ENCODE measurements around the gene NRF1.

The NRF1 gene

GRCh38 chr7:129741743-129742213 is 130.3 kb downstream of the NRF1 start:
- no peak for DNase-seq

DNA sequence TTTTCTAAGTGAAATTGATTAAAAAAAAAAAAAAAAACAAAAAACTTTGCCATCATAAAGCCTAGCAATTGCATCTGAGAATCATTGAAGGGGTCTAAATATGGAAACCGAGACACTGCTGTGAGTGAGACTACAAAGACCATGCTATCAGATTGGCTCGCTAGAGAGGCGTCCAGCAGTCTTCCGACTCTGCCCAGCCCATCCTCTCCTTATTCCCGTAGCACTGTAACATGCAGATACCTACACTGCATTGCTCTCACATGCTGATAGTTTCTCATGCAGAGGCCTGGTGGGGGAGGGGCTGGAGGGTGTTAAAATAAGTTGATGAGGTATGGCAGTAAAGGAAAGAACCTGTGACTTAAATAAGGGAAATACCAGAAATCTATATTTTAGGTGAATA is 130.7 kb downstream of the NRF1 start:
- no peak for DNase-seq

GRCh38 chr7:129746857-129747529 is 135.5 kb downstream of the NRF1 start:
- no peak for DNase-seq

DNA sequence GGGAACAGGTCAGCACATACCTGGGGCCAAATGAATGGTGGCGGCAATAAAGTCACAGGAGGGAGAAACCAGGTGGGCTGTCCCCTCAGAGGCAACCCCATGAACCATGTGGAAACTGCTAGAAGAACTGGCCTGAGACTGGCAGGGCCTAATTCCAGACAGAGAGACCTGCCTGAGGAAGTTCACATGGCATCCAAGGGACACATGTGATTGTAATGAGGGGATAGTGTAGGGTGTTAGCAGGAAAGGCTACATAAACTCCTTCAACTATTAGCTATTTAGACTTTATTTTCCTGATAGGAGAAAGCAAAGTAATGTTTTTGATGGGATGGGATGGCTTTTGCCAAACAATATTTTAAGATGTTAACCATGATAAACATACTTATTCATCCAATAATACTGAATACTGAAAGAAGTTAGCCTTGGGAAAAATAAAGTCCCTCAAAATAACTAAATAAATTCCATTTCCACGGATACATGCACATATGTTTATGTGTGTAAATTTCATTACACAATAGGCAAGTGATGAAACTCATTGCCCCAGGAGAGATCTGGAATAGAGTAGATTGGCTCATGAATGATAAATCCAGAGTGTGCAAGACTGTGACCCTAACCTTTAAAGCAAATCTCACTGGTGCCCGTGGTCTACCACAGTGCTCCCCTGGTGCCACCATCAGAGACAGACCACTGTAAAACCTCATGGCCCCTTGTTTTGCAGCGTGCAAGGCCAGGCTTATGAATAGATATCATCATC is 137.0 kb downstream of the NRF1 start:
- no peak for DNase-seq

- DNase-seq: no peak
Measured at GRCh38 chr7:129750091-129750490, 138.6 kb downstream of the NRF1 start.

- DNase-seq: no peak
Measured at GRCh38 chr7:129750501-129750900, 139.0 kb downstream of the NRF1 start.

DNA sequence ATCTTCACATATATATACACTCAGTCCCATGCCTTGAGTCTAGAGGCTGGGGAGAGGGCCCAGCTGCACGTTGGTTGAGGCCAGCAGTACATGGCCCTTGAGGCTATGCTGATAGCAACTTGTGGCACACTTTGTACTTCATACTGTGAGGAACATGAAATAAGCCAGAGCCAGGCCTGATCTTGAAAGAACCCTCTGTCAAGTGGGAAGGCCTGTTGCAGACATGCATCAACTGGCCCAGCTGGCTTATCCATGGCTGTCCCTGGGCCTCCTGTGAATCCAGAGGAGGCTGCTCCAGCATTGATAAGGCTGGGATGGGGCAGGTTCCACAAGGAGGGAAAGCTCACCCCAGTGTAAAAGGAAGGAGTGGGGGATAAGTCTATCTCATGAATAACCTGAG is 140.4 kb downstream of the NRF1 start:
- no peak for DNase-seq

DNA sequence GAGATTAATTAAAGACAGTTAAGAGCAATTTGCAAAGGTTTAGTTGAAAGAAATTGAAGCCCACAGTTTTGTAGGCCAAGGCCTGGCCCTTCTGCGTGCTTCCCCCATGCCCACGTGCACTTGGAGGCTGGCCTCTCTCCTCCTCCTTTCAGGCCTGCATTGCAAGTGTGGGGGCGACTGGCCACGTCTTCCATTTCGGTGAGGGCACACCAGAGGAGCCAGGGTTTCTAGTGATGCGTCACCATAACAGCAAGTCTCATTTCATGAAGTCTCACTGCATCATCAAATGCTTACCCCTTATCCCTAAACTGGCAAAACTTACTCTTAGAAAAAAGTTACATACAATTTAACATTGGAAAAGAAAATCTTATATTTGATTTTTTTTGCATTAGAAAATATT is 141.2 kb downstream of the NRF1 start:
- no peak for DNase-seq

DNA sequence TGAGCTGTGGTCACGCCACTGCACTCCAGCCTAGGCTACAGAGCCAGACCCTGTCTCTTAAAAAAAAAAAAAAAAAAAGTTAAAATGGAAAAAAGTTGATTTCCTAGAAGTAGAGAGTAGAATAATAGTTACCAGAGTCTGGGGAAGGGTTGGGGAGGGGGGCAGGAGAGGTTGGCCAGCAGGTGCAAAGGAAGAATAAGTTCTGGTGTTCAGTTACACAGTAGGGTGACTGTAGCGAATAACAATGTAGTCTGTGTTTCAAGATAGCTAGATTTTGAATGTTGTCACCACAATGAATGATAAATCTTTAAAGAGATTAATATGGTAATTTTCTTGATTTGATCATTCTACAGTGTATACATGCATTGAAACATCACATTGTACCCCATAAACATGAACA is 142.9 kb downstream of the NRF1 start:
- DNase-seq: no peak

DNA sequence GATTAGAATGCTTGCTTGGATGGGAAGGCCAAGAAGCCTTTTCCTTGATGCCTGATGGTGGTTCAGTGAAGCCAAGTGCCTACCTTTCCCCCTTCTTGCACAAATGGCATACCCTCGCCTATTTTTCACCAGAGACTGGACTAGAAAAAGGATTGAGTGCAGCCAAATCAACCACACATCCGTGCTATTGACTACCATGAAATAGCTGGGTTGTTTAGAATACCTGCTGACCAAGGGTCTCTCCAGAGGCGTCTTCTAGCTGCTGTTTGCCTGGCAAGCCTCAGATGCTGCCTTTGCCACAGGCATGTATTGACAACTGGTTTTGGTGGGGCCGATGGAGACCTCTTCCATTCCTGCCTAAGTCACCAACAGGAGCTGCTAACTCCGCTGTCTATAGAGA is 146.5 kb downstream of the NRF1 start:
- no peak for DNase-seq

GRCh38 chr7:129762387-129762969 is 151.0 kb downstream of the NRF1 start:
- no peak for DNase-seq

DNA sequence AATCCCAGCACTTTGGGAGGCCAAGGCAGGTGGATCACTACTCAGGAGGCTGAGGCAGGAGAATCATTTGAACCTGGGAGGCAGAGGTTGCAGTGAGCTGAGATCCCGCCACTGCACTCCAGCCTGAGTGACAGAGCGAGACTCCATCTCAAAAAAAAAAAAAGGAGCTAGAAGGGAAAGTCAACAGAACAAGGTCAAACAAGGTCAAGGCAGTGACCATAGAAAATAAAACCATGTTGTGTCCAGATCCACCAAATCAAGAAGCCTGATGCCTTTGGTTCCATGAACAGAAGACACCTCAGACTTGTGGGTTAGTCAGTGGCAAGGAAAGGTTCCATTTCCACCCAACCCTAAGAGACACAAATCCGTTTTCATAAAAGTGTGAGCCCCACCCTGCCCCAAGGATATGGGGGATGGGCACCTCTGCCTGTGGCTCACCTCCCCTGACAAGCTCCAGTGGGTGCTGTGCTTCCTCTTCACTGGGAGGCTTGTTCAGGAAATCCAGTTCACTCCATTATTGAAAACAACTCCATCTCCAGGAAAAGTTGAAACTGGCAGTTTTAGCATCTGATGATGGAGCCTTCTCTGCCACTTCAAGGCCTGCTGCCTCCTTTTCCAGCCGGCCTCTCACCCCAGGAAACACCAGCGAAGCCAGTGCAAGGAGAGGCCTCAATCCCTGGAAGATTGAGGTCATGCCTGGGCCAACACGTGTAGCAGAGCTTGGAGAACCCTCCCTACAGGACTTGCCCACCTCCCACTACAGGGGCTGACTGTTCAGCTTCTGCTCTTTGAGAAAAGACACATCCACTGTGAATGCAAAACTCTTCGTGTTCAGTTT is 152.9 kb downstream of the NRF1 start:
- no peak for DNase-seq

GRCh38 chr7:129765352-129765751 is 153.8 kb downstream of the NRF1 start:
- DNase-seq: no peak

DNA sequence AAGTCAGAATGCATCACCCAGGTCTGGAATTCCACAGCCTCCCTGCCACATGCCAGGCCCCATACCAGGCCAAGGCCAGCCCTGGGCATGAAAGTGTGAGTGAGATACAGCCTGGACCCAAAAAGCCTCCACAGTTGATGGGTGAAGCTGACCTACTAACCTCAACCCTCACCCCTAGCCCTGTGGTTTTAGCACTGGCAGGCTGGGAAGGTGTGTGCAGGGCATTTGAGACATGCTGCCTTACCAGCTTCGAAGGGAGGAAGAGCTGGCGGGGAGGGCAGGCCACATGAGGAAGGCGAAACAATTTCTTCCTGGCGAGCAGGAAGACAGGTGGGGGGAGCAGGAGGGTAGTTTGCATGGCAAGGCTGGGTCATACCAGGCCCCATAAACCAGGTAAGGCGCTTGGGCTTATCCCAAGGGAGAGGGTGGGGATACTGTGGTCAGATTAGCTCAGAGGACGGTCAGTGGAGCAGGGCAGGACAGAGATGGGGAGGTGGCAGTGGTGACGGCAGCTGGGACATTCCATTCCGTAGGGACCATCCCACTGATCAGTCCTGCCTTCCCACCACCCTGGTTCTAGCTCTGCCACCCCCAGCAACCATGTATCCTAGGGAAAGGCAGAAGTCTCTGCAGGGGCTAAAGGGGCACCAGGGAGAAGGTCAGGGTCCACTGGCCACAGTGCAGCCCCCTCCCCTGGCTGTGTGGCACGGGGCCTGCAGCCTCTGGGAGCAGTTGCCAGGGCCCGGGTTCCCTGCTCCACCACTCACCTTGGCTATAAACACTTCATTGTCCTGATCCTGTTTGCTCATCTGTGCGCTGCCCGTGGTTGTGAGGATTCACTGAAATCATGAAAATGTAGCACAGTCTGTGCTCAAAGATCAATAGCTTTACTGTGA is 155.8 kb downstream of the NRF1 start:
- DNase-seq: no peak

DNA sequence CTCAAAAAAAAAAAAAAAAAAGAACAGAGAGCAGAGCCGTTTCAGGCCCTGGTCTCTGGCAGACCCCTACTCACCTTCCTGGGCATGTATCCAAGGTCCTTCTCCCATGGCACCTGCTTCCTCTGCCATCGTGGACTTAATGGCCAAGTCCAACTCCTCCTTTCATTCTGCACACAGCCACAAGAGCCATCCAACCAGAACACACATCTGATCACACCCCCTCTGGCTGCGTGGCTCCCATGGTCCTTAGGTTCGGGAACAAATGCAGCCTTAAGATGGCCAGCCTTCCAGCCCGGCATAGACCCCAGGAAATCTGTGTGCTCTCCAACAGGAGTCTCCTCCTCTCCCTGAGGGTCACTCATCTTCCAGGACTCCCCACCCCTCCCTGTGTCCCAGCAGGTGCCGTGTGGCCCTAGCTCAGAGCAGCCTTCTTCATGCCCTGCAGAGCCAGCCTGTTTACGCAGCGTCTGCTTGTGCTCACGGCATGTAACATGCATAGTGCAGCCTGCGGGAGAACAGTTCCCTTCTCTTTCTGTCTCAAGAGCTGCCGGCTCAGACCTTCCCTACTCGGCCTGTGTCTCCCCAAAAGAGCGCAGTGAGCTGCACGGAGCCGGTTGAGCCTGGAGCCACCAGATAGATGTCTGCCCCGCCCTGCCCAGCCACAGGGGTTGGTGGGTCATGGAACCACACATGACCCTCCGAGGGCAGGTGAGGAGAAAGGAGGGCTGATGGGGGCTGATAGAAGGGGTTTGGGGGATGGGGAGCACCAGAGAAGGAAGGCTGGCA is 157.3 kb downstream of the NRF1 start:
- DNase-seq: no peak

GRCh38 chr7:129769400-129769774 is 157.9 kb downstream of the NRF1 start:
- DNase-seq: no peak

- DNase-seq: no peak
Measured at GRCh38 chr7:129769866-129770808, 158.6 kb downstream of the NRF1 start.

DNA sequence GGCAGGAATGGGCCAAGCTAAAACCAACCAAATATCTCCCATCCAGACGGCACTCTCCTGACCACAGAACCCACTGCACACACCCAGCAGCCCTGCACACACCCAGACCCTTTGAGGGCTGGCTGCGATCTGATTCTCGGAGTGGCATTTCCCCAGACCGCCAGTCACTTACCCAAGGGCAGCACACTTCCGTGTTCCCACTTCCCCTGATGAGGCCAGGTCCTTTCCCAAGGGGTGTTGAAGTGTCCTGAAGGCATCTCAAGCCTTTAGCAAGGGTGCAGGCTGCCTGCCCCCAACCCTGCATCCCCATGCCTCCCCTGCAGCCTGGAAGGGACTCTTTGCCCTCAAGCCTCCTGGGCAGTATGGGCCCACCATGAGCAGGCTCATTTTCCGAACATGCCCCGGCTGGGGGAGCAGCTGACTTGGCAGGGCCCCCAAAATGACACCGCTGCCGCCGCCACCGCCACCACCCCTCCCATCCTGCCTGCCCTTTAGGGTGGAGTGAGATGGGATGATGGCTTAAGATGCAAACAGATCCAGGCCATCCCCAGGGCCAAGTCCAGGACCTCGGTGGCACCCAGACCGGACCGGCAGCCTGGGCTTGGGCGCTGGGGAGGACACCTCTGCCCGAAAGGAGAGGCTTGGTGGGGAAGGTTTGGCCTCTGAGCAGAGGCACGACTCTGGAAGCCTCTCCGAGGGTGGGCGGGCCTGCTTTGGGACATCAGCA is 159.8 kb downstream of the NRF1 start:
- DNase-seq: no peak

DNA sequence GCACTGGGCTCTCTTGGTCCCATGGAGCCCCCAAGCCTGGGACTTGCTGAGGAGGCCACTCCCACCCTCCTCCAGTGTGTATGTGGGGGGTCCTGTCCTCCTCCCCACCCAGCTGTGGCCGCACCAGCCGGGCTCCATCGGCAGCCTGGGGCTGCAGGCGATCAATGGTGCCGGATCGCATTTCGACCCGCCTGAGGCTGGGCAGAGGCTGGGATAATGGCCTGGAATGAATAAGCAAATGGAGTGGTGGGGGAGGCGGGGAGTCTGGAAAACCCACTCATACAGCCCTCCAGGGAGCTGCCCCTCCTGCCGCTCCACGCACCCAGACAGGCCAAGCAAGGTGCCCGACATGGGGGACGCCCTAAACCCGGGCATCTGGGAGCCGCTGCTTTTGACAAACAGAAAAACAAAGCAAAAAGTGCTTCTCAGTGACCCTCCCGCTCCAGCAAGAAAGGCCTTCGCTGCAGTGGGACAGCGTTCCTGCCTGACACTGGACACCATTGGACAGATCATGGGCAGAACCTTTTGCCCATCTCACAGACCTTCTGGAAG is 160.5 kb downstream of the NRF1 start:
- DNase-seq: no peak

Data from stimulated activated CD4-positive, alpha-beta T cell treated with anti-CD3 and anti-CD28 coated beads, Interleukin-2, amount 100 ng/mL, for 24 hours (primary cell).